Epithelial cell of esophagus (primary cell): ENCODE results near the gene KCNK4.
"Not testable (repeated sequence)": the region's sequence is repeated elsewhere in the genome, so short reads cannot be mapped to it uniquely, and the experiment has no call there.

Experiments
- DNase-seq: peaks from one replicate; pipeline ENCODE4 v3.0.0; 2010; ENCODE audit warnings: low read depth
- H3K4me3 ChIP-seq: 2 replicates; pipeline ENCODE4 v1.5.1; 2011; ENCODE audit warnings: mild to moderate bottlenecking, low read length, control low read depth
- TF ChIP-seq, protein P1 (sequence below): IDR thresholded peaks from 2 replicates; pipeline ENCODE4 v1.5.1; 2011; ENCODE audit warnings: low read depth, mild to moderate bottlenecking, low read length, control low read depth, inconsistent platforms; ENCODE audit not compliant: insufficient read depth; ENCODE audit errors: missing control alignments

The KCNK4 gene

DNA sequence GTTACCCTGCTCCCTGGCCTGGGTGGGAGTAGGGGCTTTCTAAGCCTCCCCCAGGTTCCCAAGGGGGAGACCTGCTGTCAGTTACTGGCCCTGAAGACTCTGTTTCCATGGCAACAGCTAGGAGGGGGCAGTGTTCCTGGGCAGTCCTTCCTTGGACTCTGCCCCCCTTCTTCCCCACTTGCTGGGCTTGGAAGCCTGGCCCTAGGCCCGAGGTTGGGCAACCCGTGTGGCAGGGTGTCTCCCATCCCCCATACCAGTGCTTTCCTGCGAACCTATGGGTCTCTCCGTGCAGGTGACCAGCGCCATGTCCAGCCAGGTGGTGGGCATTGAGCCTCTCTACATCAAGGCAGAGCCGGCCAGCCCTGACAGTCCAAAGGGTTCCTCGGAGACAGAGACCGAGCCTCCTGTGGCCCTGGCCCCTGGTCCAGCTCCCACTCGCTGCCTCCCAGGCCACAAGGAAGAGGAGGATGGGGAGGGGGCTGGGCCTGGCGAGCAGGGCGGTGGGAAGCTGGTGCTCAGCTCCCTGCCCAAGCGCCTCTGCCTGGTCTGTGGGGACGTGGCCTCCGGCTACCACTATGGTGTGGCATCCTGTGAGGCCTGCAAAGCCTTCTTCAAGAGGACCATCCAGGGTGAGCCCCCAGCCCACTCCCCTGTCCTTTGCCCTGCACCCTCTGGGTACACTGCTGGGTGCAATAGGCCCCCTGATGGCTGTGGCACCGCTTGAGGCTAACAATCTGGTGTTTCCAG lies 15.9 kb downstream of the KCNK4 start:
- peak overlapping the region; percentile 79 for H3K4me3 ChIP-seq
- TF ChIP-seq, protein P1, sequence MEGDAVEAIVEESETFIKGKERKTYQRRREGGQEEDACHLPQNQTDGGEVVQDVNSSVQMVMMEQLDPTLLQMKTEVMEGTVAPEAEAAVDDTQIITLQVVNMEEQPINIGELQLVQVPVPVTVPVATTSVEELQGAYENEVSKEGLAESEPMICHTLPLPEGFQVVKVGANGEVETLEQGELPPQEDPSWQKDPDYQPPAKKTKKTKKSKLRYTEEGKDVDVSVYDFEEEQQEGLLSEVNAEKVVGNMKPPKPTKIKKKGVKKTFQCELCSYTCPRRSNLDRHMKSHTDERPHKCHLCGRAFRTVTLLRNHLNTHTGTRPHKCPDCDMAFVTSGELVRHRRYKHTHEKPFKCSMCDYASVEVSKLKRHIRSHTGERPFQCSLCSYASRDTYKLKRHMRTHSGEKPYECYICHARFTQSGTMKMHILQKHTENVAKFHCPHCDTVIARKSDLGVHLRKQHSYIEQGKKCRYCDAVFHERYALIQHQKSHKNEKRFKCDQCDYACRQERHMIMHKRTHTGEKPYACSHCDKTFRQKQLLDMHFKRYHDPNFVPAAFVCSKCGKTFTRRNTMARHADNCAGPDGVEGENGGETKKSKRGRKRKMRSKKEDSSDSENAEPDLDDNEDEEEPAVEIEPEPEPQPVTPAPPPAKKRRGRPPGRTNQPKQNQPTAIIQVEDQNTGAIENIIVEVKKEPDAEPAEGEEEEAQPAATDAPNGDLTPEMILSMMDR, result no peak
- DNase-seq, result no peak

GRCh38 chr11:64307795-64308194 lies 16.7 kb downstream of the KCNK4 start:
- not testable (repeated sequence) for H3K4me3 ChIP-seq, DNase-seq

DNA sequence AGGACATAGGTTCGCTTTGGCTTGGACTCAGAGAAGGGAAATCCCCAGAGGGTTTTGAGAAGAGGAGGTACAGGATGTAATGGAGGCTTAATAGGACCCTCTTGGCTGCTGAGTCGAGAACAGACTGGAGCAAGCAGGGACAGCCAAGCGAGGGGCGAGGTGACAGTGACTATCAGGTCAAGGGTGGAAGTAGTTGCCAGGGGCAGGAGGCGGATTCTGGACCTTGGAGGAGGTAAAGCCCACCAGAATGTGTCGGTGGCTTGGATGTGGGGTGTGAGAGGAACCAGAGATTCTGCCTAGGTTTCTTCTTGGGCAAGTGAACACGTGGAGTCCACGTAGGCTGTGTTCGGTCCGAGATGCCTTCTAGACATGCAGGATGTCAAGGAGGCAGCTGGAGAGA lies 21.8 kb downstream of the KCNK4 start:
- DNase-seq, result no peak
- no peak overlapping the region for H3K4me3 ChIP-seq
- TF ChIP-seq, protein P1, result no peak

- no peak for DNase-seq
- TF ChIP-seq, protein P1, result no peak
- no peak overlapping the region for H3K4me3 ChIP-seq
These were observed 22.5 kb downstream of the KCNK4 start for GRCh38 chr11:64313491-64314145.

DNA sequence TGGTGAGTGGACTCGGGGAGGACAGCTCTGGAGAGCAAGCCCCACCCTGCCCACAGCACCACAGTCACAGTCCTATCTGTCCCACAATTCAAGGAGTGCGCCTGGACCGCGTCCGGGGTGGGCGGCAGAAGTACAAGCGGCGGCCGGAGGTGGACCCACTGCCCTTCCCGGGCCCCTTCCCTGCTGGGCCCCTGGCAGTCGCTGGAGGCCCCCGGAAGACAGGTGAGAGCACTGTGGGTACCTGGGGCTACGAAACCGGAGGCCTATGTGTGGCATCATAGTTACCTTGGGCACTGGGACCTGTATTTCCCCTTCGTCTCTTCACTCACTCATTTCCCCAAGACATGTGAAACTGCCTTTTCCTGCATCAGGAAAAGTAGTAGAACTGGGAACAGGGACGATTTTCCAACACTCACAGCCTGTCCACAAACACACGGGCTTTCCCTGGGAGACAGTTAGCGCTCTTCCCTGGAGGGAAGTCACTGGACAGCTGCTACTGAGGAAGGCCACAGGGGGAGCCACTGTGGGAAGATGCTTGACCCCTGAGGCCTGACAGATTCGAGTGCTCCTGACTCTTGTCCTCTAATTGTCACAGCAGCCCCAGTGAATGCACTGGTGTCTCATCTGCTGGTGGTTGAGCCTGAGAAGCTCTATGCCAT lies 23.2 kb downstream of the KCNK4 start:
- H3K4me3 ChIP-seq, result no peak overlapping the region
- no peak for DNase-seq
- TF ChIP-seq, protein P1, result peak; percentile 12

- no peak for DNase-seq
- no peak overlapping the region for H3K4me3 ChIP-seq
- TF ChIP-seq, protein P1, result no peak
These were observed 23.9 kb downstream of the KCNK4 start for GRCh38 chr11:64314805-64315561.

DNA sequence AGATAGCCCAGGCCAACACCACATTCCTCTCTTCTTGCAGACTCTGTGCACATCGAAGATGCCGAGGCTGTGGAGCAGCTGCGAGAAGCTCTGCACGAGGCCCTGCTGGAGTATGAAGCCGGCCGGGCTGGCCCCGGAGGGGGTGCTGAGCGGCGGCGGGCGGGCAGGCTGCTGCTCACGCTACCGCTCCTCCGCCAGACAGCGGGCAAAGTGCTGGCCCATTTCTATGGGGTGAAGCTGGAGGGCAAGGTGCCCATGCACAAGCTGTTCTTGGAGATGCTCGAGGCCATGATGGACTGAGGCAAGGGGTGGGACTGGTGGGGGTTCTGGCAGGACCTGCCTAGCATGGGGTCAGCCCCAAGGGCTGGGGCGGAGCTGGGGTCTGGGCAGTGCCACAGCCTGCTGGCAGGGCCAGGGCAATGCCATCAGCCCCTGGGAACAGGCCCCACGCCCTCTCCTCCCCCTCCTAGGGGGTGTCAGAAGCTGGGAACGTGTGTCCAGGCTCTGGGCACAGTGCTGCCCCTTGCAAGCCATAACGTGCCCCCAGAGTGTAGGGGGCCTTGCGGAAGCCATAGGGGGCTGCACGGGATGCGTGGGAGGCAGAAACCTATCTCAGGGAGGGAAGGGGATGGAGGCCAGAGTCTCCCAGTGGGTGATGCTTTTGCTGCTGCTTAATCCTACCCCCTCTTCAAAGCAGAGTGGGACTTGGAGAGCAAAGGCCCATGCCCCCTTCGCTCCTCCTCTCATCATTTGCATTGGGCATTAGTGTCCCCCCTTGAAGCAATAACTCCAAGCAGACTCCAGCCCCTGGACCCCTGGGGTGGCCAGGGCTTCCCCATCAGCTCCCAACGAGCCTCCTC lies 24.8 kb downstream of the KCNK4 start:
- not testable (repeated sequence) for DNase-seq
- peak overlapping the region; percentile 80 for H3K4me3 ChIP-seq
